ENCODE data around the gene SLC16A11.

GRCh38 chr17:7080456-7081041 lies 36.7 kb upstream of the SLC16A11 start:
- TF ChIP-seq CTCF (IDR thresholded peaks at IDR 0.05 in 4 of 5, conservative IDR thresholded peaks at IDR 0.05 in 1 of 5): no peak
- TF ChIP-seq POLR2A (IDR thresholded peaks at IDR 0.05): no peak
